AG09309 (cell line): ENCODE data around the gene SEC14L1.

Experiments
- DNase-seq: peaks from one replicate; pipeline ENCODE4 v3.0.0-alpha.2; 2010; ENCODE audit warnings: low read depth
- H3K4me3 ChIP-seq: 2 replicates; pipeline ENCODE4 v1.5.1; 2011; ENCODE audit warnings: mild to moderate bottlenecking, low read depth, low read length, moderate library complexity; ENCODE audit not compliant: control insufficient read depth
- CTCF ChIP-seq: IDR thresholded peaks from 2 replicates; pipeline ENCODE4 v1.5.1; 2011; ENCODE audit warnings: mild to moderate bottlenecking, low read depth, low read length, inconsistent platforms; ENCODE audit not compliant: insufficient read depth, control insufficient read depth; ENCODE audit errors: missing control alignments

SEC14L1 gene

GRCh38 chr17:77163001-77163400, 22.2 kb downstream of the SEC14L1 start:
- DNase-seq, result no peak
- H3K4me3 ChIP-seq, result no peak overlapping the region
- TF ChIP-seq CTCF, result no peak

- no peak for TF ChIP-seq CTCF
- no peak overlapping the region for H3K4me3 ChIP-seq
- no peak for DNase-seq
These were observed 22.9 kb downstream of the SEC14L1 start for GRCh38 chr17:77163511-77164280.

GRCh38 chr17:77164483-77165091, 23.8 kb downstream of the SEC14L1 start:
- TF ChIP-seq CTCF, result no peak
- no peak overlapping the region for H3K4me3 ChIP-seq
- no peak for DNase-seq

GRCh38 chr17:77165577-77165976, 24.8 kb downstream of the SEC14L1 start:
- no peak for TF ChIP-seq CTCF
- H3K4me3 ChIP-seq, result no peak overlapping the region
- no peak for DNase-seq

- TF ChIP-seq CTCF, result no peak
- H3K4me3 ChIP-seq, result no peak overlapping the region
- DNase-seq, result no peak
These were observed 26.9 kb downstream of the SEC14L1 start for GRCh38 chr17:77167472-77168306.

GRCh38 chr17:77173104-77173503, 32.3 kb downstream of the SEC14L1 start:
- no peak for TF ChIP-seq CTCF
- H3K4me3 ChIP-seq, result no peak overlapping the region
- DNase-seq, result no peak
